Measurements from ENCODE around the gene ARRDC3. TPM values are rescaled to one million over a fixed set of nuclear protein-coding genes. Genes with fewer than 3 reads are reported as not detected.

ARRDC3 gene
- total RNA-seq, 1 donor from 2014 or later: 90.8 TPM

DNA sequence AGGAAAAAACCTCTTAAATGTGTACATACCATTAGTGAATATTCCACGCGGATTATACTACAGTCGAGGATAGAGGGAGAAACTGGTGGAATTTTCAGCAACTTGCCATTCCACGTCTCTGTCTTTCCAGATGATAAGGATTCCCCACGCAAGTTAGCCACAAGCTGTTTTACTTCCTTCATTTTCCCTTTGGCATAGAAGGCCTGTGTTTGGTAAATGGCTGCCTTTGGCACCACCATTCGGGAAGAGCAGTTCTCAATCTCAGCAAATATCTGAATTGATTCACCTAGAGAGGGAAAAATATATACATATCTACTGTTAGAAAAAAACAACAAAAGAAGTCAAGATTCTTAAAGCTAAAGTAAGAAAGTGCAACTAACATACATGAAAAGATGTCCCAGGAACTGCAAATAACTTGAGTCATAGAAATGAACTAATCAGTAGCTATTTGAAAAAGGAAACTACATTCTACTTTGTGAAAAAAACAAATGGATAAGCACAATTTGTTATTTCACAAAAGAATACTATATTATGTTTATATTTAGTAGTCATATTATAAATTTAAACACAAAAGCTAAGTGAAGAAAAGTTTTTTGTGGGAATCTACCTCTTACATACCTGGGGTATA, 8.1 kb downstream of the ARRDC3 start:
- peaks cover 67% of the 10 kb centered on the region for H3K36me3 Mint-ChIP-seq (ENCODE audit: unreplicated experiment)
- no peaks in the 10 kb centered on the region for H3K27me3 Mint-ChIP-seq (ENCODE audit: unreplicated experiment)
- no peak for DNase-seq (ENCODE audit: extremely low spot score, unreplicated experiment)
- no peak overlapping the region for H3K4me3 Mint-ChIP-seq (ENCODE audit: unreplicated experiment)
- H3K9me3 Mint-ChIP-seq (ENCODE audit: unreplicated experiment): no peaks in the 10 kb centered on the region
- TF ChIP-seq, protein P1, sequence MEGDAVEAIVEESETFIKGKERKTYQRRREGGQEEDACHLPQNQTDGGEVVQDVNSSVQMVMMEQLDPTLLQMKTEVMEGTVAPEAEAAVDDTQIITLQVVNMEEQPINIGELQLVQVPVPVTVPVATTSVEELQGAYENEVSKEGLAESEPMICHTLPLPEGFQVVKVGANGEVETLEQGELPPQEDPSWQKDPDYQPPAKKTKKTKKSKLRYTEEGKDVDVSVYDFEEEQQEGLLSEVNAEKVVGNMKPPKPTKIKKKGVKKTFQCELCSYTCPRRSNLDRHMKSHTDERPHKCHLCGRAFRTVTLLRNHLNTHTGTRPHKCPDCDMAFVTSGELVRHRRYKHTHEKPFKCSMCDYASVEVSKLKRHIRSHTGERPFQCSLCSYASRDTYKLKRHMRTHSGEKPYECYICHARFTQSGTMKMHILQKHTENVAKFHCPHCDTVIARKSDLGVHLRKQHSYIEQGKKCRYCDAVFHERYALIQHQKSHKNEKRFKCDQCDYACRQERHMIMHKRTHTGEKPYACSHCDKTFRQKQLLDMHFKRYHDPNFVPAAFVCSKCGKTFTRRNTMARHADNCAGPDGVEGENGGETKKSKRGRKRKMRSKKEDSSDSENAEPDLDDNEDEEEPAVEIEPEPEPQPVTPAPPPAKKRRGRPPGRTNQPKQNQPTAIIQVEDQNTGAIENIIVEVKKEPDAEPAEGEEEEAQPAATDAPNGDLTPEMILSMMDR (IDR thresholded peaks at IDR 0.05): no peak
- H3K4me1 Mint-ChIP-seq (ENCODE audit: unreplicated experiment): peaks cover 19% of the 10 kb centered on the region
- no peak overlapping the region for H3K27ac Mint-ChIP-seq (ENCODE audit: unreplicated experiment)

DNA sequence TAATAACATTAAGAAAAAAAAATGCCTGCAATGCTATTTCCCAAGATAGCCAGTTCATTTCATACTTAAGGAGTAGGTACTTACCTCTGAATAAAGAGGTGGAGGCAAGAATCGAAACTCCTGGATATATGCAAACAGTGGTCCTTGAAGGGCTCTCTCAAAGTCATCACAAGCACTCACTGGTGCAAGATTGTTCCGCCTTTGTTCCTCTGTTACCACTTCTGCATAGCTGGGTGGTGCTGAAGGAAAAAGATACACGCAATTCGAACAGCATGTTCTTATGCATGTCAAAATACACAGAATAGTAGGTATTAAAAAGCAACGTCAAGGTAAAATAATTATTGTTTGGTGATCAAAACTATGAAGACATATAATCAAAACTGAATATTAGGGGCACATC, 9.5 kb downstream of the ARRDC3 start:
- TF ChIP-seq, protein P1 (IDR thresholded peaks at IDR 0.05): no peak

GRCh38 chr5:91373006-91373405, 10.1 kb downstream of the ARRDC3 start:
- Mint-ChIP-seq H3K27ac (ENCODE audit: unreplicated experiment) (no peak overlapping the region), H3K27me3 (ENCODE audit: unreplicated experiment) (no peaks in the 10 kb centered on the region), H3K4me1 (ENCODE audit: unreplicated experiment) (peaks cover 13% of the 10 kb centered on the region), H3K36me3 (ENCODE audit: unreplicated experiment) (peaks cover 80% of the 10 kb centered on the region), H3K4me3 (ENCODE audit: unreplicated experiment) (no peak overlapping the region), H3K9me3 (ENCODE audit: unreplicated experiment) (no peaks in the 10 kb centered on the region)
- TF ChIP-seq, protein P1 (IDR thresholded peaks at IDR 0.05): no peak
- no peak for DNase-seq (ENCODE audit: extremely low spot score, unreplicated experiment)

More for the DNA sequence above, 9.5 kb downstream of the ARRDC3 start:
- no peaks in the 10 kb centered on the region for H3K27me3 Mint-ChIP-seq (ENCODE audit: unreplicated experiment)
- H3K36me3 Mint-ChIP-seq (ENCODE audit: unreplicated experiment): peaks cover 76% of the 10 kb centered on the region
- no peaks in the 10 kb centered on the region for H3K9me3 Mint-ChIP-seq (ENCODE audit: unreplicated experiment)
- DNase-seq (ENCODE audit: extremely low spot score, unreplicated experiment): no peak
- peaks cover 14% of the 10 kb centered on the region for H3K4me1 Mint-ChIP-seq (ENCODE audit: unreplicated experiment)
- no peak overlapping the region for H3K4me3 Mint-ChIP-seq (ENCODE audit: unreplicated experiment)
- no peak overlapping the region for H3K27ac Mint-ChIP-seq (ENCODE audit: unreplicated experiment)

GRCh38 chr5:91369480-91369879, 13.6 kb downstream of the ARRDC3 start:
- DNase-seq (ENCODE audit: extremely low spot score, unreplicated experiment): no peak
- TF ChIP-seq, protein P1 (IDR thresholded peaks at IDR 0.05): no peak
- Mint-ChIP-seq H3K9me3 (ENCODE audit: unreplicated experiment) (no peaks in the 10 kb centered on the region), H3K36me3 (ENCODE audit: unreplicated experiment) (peaks cover 62% of the 10 kb centered on the region), H3K27me3 (ENCODE audit: unreplicated experiment) (no peaks in the 10 kb centered on the region), H3K4me3 (ENCODE audit: unreplicated experiment) (no peak overlapping the region), H3K27ac (ENCODE audit: unreplicated experiment) (no peak overlapping the region), H3K4me1 (ENCODE audit: unreplicated experiment) (peaks cover 1% of the 10 kb centered on the region)

DNA sequence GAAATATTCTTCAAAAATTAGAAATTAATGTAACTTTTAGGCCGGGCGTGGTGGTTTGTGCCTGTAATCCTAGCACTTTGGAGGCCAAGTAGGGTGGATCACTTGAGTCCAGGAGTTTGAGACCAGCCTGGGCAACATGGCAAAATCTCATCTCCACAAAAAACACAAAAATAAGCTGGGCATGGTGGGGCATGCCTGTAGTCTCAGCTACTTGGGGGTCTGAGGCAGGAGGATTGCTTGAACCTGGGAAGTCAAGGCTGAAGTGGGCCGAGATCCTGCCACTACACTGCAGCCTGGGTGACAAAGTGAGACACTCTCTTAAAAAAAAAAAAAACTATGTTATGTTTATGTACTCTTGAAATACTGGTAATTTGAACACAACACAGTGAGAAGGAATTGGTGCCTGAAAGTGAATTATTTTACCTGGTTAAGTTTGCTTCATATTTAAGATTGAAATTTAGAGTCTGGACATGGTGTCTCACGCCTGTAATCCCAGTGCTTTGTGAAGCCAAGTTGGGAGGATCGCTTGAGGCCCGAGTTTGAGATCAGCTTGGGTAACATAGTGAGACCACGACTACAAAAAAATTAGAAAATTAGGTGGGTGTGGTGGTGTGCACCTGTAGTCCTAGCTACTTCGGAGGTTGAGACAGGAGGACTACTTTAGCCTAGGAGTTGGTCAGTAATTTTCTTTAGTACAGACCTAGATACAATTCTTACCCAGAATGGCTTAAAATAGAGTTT, 15.0 kb downstream of the ARRDC3 start:
- Mint-ChIP-seq H3K4me1 (ENCODE audit: unreplicated experiment) (peaks cover 1% of the 10 kb centered on the region), H3K36me3 (ENCODE audit: unreplicated experiment) (peaks cover 49% of the 10 kb centered on the region), H3K27me3 (ENCODE audit: unreplicated experiment) (no peaks in the 10 kb centered on the region), H3K9me3 (ENCODE audit: unreplicated experiment) (no peaks in the 10 kb centered on the region), H3K27ac (ENCODE audit: unreplicated experiment) (peak overlapping the region; percentile 10), H3K4me3 (ENCODE audit: unreplicated experiment) (no peak overlapping the region)
- TF ChIP-seq, protein P1 (IDR thresholded peaks at IDR 0.05): no peak
- DNase-seq (ENCODE audit: extremely low spot score, unreplicated experiment): no peak

All from osteocyte (in vitro differentiated cells).